Lung (tissue), 12 donors: ENCODE results near the gene EPB41L5. TPM values are rescaled to one million over a fixed set of nuclear protein-coding genes. Genes with fewer than 3 reads are reported as not detected.

ENCODE experiments used
- ATAC-seq: fragments of 200-7000 bp; cut with Tn5 transposase; one replicate; pipeline ENCODE4 v1.9.1; 2020; ENCODE audit warnings: moderate number of reproducible peaks; ENCODE audit not compliant: insufficient read depth, low FRiP score
- DNase-seq, 3 donors: peaks; one replicate each; pipeline ENCODE4 v3.0.0-alpha.2; 2013 to 2017
- H3K27ac ChIP-seq, 2 donors: one replicate each; pipeline ENCODE4 v1.5.1; 2013; ENCODE audit warnings: mild to moderate bottlenecking in 2 of 2, moderate library complexity in 2 of 2, control low read depth in 1 of 2, inconsistent platforms in 1 of 2, low read depth in 1 of 2, low read length in 1 of 2
- H3K27me3 ChIP-seq, 3 donors: one replicate each; pipeline ENCODE4 v1.5.1; 2013; ENCODE audit warnings: low read length in 2 of 3; ENCODE audit not compliant: control insufficient read depth in 3 of 3, insufficient read depth in 3 of 3
- H3K36me3 ChIP-seq, 4 donors: one replicate each; pipeline ENCODE4 v1.5.1; 2013; ENCODE audit warnings: low read length in 4 of 4, mild to moderate bottlenecking in 1 of 4, moderate library complexity in 1 of 4; ENCODE audit not compliant: control insufficient read depth in 4 of 4, insufficient read depth in 4 of 4
- H3K4me1 ChIP-seq, 5 donors: one replicate each; pipeline ENCODE4 v1.5.1; 2013; ENCODE audit warnings: low read length in 5 of 5, mild to moderate bottlenecking in 2 of 5, moderate library complexity in 1 of 5; ENCODE audit not compliant: control insufficient read depth in 5 of 5, insufficient read depth in 5 of 5
- H3K4me3 ChIP-seq: one replicate; pipeline ENCODE4 v1.5.1; 2013; ENCODE audit warnings: mild to moderate bottlenecking, control low read depth, moderate library complexity
- H3K9ac ChIP-seq, 2 donors: one replicate each; pipeline ENCODE4 v1.5.1; 2013; ENCODE audit warnings: low read length in 2 of 2, control low read depth in 1 of 2; ENCODE audit not compliant: insufficient read depth in 1 of 2
- H3K9me3 ChIP-seq, 4 donors: one replicate each; pipeline ENCODE4 v1.5.1; 2013; ENCODE audit warnings: low read length in 3 of 4, mild to moderate bottlenecking in 1 of 4, moderate library complexity in 1 of 4; ENCODE audit not compliant: control insufficient read depth in 4 of 4, insufficient read depth in 3 of 4
- CTCF ChIP-seq: IDR thresholded peaks from 2 replicates; pipeline ENCODE4 v1.5.1; 2012; ENCODE audit warnings: mild to moderate bottlenecking; ENCODE audit errors: control extremely low read depth, extremely low read depth
- WGBS, 2 donors: extraction: QIAGEN DNeasy Blood & Tissue Kit; methylation state at CpG; one replicate each; pipeline ENCODE4 v1.1.7; 2013; 5-methylcytosine and 5-hydroxymethylcytosine counted together
- polyA plus RNA-seq, 2 donors: library from polyadenylated mRNA; stranded (reverse); fragments of 200-250 nt; gene quantifications; one replicate each; pipeline ENCODE4 v1.2.1, GENCODE V29; 2013
- total RNA-seq, 2 donors: library from RNA; depleted of rRNA in 1 of 2; stranded (reverse); fragments of >200 nt in 1 of 2; gene quantifications; one replicate each; pipeline ENCODE4 v1.2.1, GENCODE V29; 2014 to 2021
- donor health status: control.
- donor health status: control.
- donor health status: Bipolar disorder and iron deficiency.
- donor health status: healthy.
- donor health status: DM: yes; HTN: yes; CAD: no.

Gene EPB41L5
- total and polyA plus RNA-seq, 4 donors = 14.7 to 101 (median 31.3) TPM

DNA sequence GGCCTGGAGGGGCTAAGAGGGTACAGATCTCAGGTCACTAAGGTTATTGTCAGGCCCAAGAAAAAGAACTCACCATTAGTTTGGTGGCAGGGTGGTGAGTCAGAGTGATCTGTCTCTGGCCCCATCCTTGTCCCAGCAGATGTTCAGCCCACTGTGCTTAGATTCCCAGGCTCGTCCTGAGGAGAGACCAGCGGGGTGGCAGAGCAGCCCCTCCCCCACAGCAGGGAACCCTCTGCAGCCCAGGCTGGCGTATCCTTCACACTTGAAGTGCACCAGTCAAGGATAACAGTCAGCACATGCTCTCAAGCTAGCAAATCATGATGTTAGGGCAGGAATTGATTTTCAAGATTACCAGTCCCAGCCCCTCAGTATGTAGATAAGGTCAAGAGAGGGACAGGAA, 167.2 kb downstream of the EPB41L5 start:
- Histone ChIP-seq H3K4me1 (peaks cover 0 to 6% (median 2%) of the 10 kb centered on the region in 5 donors), H3K27me3 (no peaks in the 10 kb centered on the region), H3K27ac (no peak overlapping the region), H3K4me3 (no peak overlapping the region), H3K9ac (no peak overlapping the region), H3K36me3 (peaks cover 0 to 17% (median 7%) of the 10 kb centered on the region in 4 donors), H3K9me3 (no peaks in the 10 kb centered on the region)
- ATAC-seq (no peak), DNase-seq (no peak)
- TF ChIP-seq CTCF = no peak
- WGBS, 2 donors = 91 to 97% methylated on average over 3 of the region's 3 CpGs

DNA sequence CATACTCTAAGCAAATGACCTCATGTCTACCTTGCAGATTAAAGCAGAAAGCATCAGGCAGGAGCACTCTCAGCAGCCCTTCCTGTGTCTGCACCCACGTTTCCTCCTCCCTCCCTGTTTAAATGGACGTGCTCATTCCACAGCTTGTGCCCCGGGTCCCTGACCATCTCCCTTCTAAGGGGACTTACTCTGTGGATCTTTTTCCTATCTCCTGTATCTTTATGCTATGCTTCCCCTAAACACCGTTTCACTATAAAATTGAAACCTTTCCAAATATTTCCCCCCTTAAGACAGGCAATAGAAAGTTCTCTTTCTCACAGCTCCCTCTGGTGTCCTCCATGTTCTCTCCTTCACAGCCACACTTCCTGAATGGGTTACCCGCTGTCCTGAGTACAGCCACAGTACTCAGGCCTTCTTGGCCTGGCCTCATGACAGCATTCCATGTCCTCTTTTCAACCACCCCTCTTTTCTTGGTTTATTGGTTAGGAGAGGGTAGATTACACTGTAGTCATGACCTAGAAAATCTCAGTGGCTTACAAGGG, 169.2 kb downstream of the EPB41L5 start:
- ATAC-seq = no peak
- TF ChIP-seq CTCF = no peak
- no peak for DNase-seq
- WGBS, 2 donors = 28 to 37% methylated on average over 5 of the region's 5 CpGs
- peaks cover 0 to 13% (median 3%) of the 10 kb centered on the region in 4 donors for H3K36me3 ChIP-seq
- H3K27ac ChIP-seq = no peak overlapping the region
- no peaks in the 10 kb centered on the region for H3K27me3 ChIP-seq
- no peak overlapping the region for H3K4me3 ChIP-seq
- H3K9me3 ChIP-seq = no peaks in the 10 kb centered on the region
- peaks cover 0 to 6% (median 0%) of the 10 kb centered on the region in 5 donors for H3K4me1 ChIP-seq
- H3K9ac ChIP-seq = no peak overlapping the region

DNA sequence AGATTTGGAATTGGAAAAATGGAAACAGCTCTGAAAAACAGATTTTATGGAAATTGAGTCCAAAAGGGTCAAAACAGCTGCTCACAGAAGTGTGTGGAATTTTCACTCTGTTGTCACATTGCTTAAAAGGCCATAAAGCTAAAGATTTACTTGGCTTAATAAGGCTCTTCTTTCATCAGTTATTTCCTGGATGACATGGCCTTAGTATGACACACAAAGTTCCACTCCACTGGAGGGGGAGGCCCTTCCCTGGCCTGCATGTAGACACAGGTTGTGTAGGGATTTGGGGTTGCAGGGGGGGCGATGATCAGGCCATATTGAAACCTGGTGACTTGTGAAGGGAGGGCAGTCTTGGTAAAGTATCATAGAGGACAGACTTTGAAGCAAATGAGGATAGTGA, 176.3 kb downstream of the EPB41L5 start:
- H3K27ac ChIP-seq = no peak overlapping the region
- TF ChIP-seq CTCF = no peak
- no peaks in the 10 kb centered on the region for H3K36me3 ChIP-seq
- WGBS, 2 donors = 89 to 94% methylated on average over 1 of the region's 1 CpG
- H3K4me3 ChIP-seq = no peak overlapping the region
- H3K9me3 ChIP-seq = peaks cover 0 to 4% (median 0%) of the 10 kb centered on the region in 4 donors
- no peak overlapping the region for H3K9ac ChIP-seq
- H3K27me3 ChIP-seq = no peaks in the 10 kb centered on the region
- no peaks in the 10 kb centered on the region for H3K4me1 ChIP-seq
- ATAC-seq (no peak), DNase-seq (no peak)

GRCh38 chr2:120192280-120192679, 179.4 kb downstream of the EPB41L5 start:
- H3K4me3 ChIP-seq = no peak overlapping the region
- no peaks in the 10 kb centered on the region for H3K27me3 ChIP-seq
- WGBS, 2 donors = 79 to 100% methylated on average over 1 of the region's 1 CpG
- ATAC-seq = no peak
- no peak overlapping the region for H3K9ac ChIP-seq
- TF ChIP-seq CTCF = no peak
- H3K27ac ChIP-seq = no peak overlapping the region
- no peaks in the 10 kb centered on the region for H3K4me1 ChIP-seq
- no peaks in the 10 kb centered on the region for H3K36me3 ChIP-seq
- peaks cover 0 to 4% (median 0%) of the 10 kb centered on the region in 4 donors for H3K9me3 ChIP-seq
- DNase-seq = no peak
